ES-I3 (cell line): Measurements from ENCODE around the gene RTL1.

Source experiments
- H3K36me3 ChIP-seq: 2 replicates; pipeline ENCODE4 v1.6.1; 2013; ENCODE audit warnings: mild to moderate bottlenecking, low read length, control low read depth, moderate library complexity; ENCODE audit not compliant: insufficient read depth
- H3K4me1 ChIP-seq: 2 replicates; pipeline ENCODE4 v1.6.1; 2013; ENCODE audit warnings: mild to moderate bottlenecking, control low read depth, low read length; ENCODE audit not compliant: insufficient read depth
- H3K9ac ChIP-seq: 2 replicates; pipeline ENCODE4 v1.6.1; 2013; ENCODE audit warnings: low read depth, mild to moderate bottlenecking, low read length, moderate library complexity
- H3K9me3 ChIP-seq: 2 replicates; pipeline ENCODE4 v1.6.1; 2013; ENCODE audit warnings: mild to moderate bottlenecking, low read length, moderate library complexity; ENCODE audit not compliant: control insufficient read depth, insufficient read depth

RTL1 gene

DNA sequence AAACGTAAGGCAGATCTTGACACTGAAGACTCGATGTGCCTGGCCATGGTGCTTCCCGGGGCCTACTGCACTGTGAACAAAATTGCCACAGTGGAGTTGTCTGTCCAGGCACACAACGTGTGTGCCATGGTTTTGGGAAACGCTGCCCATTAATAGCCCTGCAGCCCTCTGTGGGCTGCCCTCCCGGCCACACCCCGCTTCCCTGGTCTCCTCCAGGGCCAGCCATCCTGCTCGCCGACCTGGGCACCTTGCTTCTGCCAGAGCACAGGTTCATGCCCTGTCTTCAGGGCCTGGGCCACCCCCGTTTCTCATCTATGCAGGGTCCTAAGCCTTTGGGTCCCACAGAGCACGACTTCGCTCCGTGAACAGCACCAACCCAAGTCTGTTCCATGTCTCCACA lies 58.7 kb downstream of the RTL1 start:
- Histone ChIP-seq H3K9me3 (no peaks in the 10 kb centered on the region), H3K9ac (no peak overlapping the region), H3K36me3 (no peaks in the 10 kb centered on the region), H3K4me1 (peaks cover 23% of the 10 kb centered on the region)

DNA sequence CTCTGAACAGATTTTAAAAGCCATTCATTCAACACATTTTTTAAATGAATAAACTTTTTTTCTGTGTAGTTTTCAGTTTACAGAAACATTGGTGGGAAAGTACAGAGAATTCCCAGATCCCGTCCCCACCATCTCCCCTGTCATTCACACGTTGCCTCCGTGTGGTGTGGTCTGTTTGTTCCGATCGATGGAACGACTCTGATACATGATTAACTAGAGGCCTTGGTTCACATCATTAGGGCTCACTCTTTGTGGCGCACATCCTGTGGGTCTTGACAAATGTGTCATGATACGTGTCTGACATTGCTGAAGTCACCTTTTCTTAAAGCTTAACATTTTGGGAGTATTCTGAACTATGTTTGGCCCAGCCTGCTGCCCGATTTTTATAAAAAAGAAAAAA lies 59.1 kb downstream of the RTL1 start:
- no peak overlapping the region for H3K9ac ChIP-seq
- H3K9me3 ChIP-seq: no peaks in the 10 kb centered on the region
- H3K4me1 ChIP-seq: peaks cover 27% of the 10 kb centered on the region
- H3K36me3 ChIP-seq: no peaks in the 10 kb centered on the region

DNA sequence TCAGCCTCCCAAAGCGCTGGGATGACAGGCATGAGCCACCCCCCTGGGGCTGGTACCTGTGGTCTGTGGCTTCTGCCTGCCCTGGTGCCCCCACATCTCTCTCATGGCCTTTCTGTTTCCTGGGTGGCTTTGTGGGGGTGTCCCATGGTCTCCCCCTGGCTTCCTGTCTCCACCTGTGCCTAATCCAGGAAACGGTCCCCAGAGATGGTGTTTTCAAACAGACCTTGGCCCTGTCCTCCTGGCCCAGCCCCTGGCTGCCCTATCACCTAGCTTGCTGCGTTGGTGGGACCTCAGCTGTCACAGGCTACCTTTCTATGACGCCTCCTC lies 59.5 kb downstream of the RTL1 start:
- H3K4me1 ChIP-seq: peaks cover 30% of the 10 kb centered on the region
- no peaks in the 10 kb centered on the region for H3K9me3 ChIP-seq
- H3K36me3 ChIP-seq: no peaks in the 10 kb centered on the region
- H3K9ac ChIP-seq: no peak overlapping the region

DNA sequence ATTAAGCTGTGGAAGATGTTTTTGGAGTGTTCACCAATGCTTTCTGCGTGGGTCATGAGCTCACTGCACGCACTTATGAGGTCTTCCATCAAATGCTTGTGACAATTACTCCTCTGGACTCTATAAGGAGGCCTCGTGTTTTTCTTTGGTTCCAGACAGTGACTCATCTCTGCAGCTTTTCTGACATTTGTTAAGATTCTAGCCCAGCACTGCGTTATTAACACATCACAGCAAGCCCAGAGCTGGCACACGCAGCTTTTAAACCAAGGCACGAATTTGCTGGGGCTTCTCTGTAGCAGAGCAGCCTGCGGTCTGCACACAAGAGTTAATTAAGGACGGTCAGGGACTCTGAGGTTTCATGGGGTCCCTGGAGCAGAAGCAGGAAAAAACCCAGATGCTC lies 60.7 kb downstream of the RTL1 start:
- Histone ChIP-seq H3K4me1 (peaks cover 30% of the 10 kb centered on the region), H3K9me3 (no peaks in the 10 kb centered on the region), H3K36me3 (no peaks in the 10 kb centered on the region), H3K9ac (no peak overlapping the region)

DNA sequence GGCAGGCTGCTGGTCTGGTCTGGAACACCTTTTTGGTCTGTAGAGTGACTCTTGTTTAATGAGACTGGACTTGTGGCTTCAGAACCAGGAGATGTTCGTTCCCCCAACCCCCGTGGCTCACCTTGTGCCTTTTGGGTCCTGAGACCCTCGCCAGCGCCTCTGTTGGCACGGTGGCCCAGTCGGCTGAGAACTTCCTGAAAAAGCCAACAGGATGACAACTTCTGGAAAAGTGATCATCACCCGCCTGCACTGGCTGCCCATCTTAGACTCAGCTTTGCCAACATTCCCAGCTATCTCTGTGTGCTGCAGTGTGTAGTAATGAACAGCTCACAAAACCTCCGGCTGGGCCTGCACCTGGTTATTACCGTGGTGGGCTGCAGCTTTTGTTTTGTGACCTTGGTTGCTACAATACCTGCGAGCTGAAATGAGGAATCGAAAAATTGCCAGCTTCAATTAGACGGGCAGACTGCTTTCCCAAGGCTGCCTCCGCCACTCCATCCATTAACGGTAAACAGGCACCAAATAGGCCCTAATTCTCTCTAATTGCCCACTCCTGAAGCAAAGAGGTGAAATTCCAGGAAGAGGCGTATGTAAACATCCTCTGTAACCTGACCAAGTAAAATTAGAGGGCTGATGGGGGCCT lies 61.6 kb downstream of the RTL1 start:
- no peaks in the 10 kb centered on the region for H3K9me3 ChIP-seq
- H3K9ac ChIP-seq: no peak overlapping the region

DNA sequence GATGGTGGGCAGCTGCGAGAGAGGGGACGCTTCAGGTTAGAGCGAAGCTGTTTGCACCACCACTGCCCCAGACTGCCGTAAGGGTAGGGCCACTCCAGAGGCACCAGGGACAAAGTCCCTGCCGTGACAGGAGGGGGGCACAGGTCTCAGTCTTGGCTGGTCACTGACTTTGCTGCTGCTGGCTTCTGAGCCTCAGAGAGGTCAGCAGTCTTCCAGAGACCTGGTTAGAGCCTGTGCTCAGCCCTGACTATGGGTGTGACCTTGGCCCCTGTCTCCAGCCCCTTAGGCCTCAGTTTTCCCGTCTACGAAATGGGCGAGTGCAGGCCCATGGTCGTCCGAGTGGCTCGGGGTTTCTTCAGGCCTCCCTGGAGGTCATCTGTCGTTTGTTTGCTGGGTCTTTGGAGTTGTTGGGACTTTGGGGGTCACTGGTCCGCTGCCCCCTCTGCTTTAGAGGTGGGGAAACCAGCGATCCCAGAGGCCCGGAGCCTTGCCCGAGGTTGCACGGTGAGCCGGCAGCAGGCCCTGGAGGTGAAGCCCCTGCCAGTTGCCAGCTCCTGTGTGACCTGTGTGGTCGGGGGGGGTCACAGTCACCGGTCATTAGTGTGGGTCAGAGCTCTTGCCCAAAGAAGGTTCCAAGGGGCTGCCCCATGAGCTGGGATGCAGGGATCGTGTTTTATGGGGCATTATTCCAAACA lies 62.3 kb downstream of the RTL1 start:
- Histone ChIP-seq H3K9ac (no peak overlapping the region), H3K4me1 (peaks cover 30% of the 10 kb centered on the region), H3K36me3 (no peaks in the 10 kb centered on the region)

More for the DNA sequence above, 61.6 kb downstream of the RTL1 start:
- Histone ChIP-seq H3K36me3 (no peaks in the 10 kb centered on the region), H3K4me1 (peaks cover 30% of the 10 kb centered on the region)

DNA sequence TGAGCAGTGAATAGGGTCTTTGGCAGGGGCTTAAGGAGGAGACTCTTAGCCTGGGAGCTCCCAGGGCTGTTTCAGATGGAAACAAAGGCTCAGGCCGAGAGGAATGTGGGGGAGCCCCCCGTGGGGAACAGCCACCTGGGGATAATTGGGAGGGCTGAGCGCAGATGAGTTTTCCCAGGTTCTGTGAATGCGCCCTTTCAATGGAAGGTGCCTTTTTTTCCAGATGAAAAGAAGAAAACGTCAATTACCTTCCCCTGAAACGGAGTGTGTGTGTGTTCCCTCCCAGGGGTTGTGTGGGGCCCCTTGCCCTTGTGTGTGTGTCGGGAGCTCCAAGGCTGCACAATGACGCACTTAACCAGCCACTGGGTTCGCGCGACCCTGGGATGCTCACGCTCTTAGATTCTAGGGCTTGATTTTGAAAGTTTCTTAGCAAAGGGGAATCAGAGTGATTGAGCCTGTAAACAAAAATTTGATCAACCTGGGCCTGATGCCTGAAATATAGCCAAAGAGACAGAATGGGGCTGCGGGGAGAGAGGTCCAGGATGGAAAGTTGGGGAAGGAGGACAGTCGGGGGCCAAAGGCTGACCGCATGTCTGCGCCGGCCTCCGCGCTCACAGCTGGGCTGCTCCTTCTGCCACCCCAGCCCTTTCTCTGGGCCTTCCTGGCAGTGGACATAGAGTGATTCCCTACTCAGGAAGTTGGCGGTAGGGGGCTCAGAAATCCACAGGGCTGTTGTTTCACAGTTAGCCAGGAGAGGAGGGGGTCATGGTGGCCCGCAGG lies 63.0 kb downstream of the RTL1 start:
- Histone ChIP-seq H3K4me1 (peaks cover 30% of the 10 kb centered on the region), H3K36me3 (no peaks in the 10 kb centered on the region), H3K9me3 (no peaks in the 10 kb centered on the region), H3K9ac (no peak overlapping the region)

More for the DNA sequence above, 62.3 kb downstream of the RTL1 start:
- H3K9me3 ChIP-seq: no peaks in the 10 kb centered on the region

DNA sequence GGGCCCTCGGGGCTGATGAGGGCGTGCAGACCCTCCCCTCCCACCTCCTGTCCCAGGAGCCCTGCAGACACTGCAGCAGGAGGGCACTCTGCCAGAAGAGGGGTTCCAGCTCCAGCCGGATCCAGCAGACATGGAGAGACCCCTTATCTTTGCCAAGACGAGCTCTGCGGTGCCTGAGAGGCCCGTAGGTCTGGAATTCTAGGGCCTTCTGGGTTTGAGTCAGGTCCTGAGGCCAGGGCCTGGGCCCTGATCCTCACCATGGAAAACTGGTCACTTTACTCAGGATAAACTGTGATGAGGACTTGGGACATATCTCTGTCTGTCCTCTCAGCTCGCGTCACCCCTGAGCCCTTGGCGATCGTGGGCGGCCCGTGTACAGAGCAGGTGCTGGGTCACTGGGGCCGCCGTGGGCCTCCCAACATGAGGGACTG lies 63.8 kb downstream of the RTL1 start:
- peaks cover 30% of the 10 kb centered on the region for H3K4me1 ChIP-seq
- no peaks in the 10 kb centered on the region for H3K9me3 ChIP-seq
- H3K36me3 ChIP-seq: no peaks in the 10 kb centered on the region
- H3K9ac ChIP-seq: no peak overlapping the region

DNA sequence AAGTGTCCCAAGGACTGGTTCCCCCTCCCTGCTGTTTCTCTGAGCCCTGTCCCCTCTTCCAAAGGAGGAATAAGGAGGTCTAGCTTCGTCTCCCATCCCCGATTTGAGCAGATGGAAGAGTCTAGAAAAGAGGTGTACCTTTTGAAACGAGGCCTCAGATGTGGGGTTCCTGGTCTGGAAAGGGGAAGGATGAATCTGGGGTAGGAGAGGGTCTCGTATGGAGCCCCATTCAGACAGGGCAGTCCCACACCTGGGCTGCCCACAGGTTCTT lies 64.3 kb downstream of the RTL1 start:
- Histone ChIP-seq H3K9me3 (no peaks in the 10 kb centered on the region; the same call in 1 of the 2 replicates), H3K4me1 (peaks cover 30% of the 10 kb centered on the region), H3K36me3 (no peaks in the 10 kb centered on the region), H3K9ac (no peak overlapping the region)

DNA sequence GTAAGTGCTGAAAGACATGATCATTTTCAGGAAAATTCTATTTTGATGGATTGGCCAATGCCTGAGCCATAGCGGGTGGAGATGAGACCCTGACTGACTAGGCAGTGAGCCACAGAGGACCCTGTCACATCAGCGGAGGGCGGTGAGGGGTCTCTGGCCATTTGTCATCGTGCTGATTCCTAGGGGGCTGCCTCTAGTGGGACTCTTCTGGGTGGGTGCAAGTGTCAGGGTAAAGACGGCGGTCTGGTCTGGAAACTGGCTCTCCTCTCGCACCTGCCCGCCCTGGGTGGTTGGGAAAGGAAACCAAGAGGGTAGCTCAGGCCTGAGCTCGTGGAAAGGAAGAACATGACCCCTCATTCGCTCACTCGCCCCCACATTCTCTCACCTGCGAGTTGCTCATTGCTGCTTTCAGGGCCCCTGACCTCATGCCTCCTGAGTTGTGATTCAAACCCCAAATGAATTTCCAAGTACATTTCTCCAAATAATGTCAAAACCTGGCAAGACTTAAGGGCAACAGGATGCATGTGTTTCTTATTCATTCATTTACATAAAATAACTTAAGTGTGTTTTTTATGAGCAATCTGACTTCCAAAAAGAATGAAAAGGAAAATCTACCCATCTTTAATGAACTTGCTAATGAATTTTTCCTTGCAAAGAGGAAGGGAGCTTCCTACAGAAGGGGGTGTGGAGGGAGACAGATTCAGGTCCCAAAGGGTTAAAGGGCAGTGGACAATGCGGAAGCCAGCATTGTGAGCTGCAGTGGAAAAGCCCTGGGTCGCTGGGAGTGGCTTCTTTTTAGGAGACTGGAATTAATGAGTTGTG lies 64.8 kb downstream of the RTL1 start:
- Histone ChIP-seq H3K4me1 (peaks cover 30% of the 10 kb centered on the region), H3K9ac (no peak overlapping the region), H3K9me3 (no peaks in the 10 kb centered on the region; the same call in 1 of the 2 replicates), H3K36me3 (no peaks in the 10 kb centered on the region)

DNA sequence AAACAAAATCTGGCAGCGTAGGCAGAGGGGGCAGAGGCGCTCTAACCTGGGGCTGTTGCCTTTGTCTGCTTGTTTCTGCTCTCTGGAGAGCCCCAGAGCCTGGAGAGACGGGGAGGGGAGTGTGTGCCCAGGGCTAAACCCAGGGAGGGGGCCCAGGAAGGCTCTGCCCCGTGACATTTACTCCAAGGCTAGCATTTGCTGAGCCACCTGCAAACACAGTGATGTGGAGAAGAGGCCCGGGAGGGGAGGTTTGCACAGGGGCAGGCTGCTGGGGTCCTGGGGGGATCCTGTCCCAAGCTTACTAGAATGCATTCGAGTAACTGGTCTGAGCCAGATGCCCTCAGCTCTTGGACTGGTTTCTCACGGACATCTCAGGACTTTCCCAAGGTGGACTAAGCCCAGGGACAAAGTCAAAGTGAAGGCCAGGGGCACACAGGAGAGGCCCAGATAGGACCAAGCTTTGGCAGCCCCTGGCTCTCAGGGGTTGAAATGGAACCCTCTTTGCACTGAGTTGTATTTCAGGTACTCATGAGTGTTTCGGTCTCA lies 65.6 kb downstream of the RTL1 start:
- Histone ChIP-seq H3K4me1 (peaks cover 29% of the 10 kb centered on the region), H3K9me3 (no peaks in the 10 kb centered on the region; the same call in 1 of the 2 replicates), H3K36me3 (no peaks in the 10 kb centered on the region), H3K9ac (no peak overlapping the region)

DNA sequence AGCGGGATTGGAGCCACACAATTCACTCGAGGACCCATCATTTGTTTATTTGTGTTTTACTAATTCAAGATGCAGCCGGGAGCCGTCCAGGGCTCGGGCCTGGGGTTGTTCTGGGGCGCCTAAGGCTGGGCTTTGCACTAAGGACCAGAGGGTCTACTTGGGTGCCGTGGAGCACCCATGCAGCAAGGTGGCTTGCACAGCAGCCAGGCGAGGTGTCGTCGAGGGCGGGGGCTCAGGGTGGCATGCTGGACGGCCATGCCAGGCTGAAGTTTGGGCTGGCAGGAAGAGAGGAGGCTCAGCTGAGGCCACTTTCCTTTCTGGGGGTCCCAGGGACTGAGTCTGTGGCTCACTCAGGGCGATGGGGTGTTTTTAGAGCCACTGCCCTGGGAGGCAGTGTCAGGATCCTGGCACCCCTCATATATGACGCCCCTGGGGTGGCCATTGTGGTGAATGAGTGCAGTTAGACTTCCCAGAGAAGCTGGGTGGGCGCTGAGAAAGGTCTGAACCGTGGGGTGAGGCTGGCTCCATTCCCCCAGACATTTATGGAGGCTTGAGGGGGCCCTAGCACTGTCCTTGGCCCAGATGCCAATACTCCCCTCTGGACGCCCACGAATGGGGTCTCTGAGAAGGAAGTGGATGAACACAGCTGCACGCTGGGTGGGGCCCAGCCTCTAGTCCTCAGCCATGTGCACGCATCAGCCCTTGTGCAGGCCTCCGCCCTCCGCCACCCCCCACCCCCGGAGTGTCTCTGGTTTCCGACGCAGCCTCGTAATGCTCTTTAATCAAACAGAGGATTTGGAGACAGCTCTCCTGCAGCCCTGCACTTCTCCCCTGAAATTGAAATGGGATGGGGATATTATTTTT lies 66.3 kb downstream of the RTL1 start:
- no peaks in the 10 kb centered on the region; the same call in 1 of the 2 replicates for H3K9me3 ChIP-seq
- no peak overlapping the region for H3K9ac ChIP-seq
- H3K36me3 ChIP-seq: no peaks in the 10 kb centered on the region
- peaks cover 27% of the 10 kb centered on the region for H3K4me1 ChIP-seq

DNA sequence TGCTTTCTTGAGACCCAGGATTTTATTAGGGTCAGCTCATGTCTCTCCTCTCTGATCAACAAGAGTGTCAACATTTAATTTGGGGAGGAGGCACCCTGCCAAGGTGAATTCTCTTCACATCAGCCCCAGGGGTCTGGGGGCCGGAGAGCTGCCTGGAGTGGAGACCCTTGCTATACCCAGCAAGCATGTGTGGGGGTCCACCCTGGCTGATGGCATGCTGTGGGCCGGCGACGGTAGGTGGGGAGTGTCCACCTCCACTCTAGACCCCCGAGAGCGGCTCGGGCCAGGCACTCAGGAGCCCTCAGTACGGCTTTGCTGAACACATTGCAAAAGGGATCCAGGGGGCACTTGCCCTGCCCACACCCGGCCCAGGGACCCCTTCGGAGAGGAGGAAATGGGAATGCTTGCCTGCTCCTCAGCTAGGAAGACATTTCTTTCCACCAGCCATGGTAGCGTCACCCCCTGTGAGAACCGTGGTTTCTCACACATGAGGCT lies 67.2 kb downstream of the RTL1 start:
- Histone ChIP-seq H3K9ac (no peak overlapping the region), H3K36me3 (no peaks in the 10 kb centered on the region), H3K9me3 (no peaks in the 10 kb centered on the region; the same call in 1 of the 2 replicates), H3K4me1 (peaks cover 22% of the 10 kb centered on the region)
